NCI-H1048 (cell line): ENCODE measurements around the gene RAI14.

ENCODE experiments used
- DNase-seq: peaks from one replicate; lab custom pipeline; 2025; lab: John Stamatoyannopoulos, UW

The RAI14 gene

GRCh38 chr5:34677428-34677827 is 21.3 kb downstream of the RAI14 start:
- no peak for DNase-seq

GRCh38 chr5:34680896-34681295 is 24.8 kb downstream of the RAI14 start:
- DNase-seq = no peak

GRCh38 chr5:34682926-34683623 is 26.9 kb downstream of the RAI14 start:
- no peak for DNase-seq

- no peak for DNase-seq
Observed at GRCh38 chr5:34684281-34684979, 28.3 kb downstream of the RAI14 start.

- DNase-seq = no peak
Observed at GRCh38 chr5:34684980-34685352, 28.8 kb downstream of the RAI14 start.

- DNase-seq = no peak
Observed at GRCh38 chr5:34685485-34686165, 29.5 kb downstream of the RAI14 start.

GRCh38 chr5:34686762-34687268 is 30.7 kb downstream of the RAI14 start:
- no peak for DNase-seq

- DNase-seq = no peak
Observed at GRCh38 chr5:34687269-34688011, 31.3 kb downstream of the RAI14 start.

- DNase-seq = no peak
Observed at GRCh38 chr5:34688015-34688810, 32.1 kb downstream of the RAI14 start.

- no peak for DNase-seq
Observed at GRCh38 chr5:34690301-34690700, 34.2 kb downstream of the RAI14 start.

- DNase-seq = no peak
Observed at GRCh38 chr5:34690898-34691297, 34.8 kb downstream of the RAI14 start.

GRCh38 chr5:34691326-34691725 is 35.2 kb downstream of the RAI14 start:
- DNase-seq = no peak

- no peak for DNase-seq
Observed at GRCh38 chr5:34692786-34693185, 36.7 kb downstream of the RAI14 start.

GRCh38 chr5:34694012-34694411 is 37.9 kb downstream of the RAI14 start:
- no peak for DNase-seq

- no peak for DNase-seq
Observed at GRCh38 chr5:34694685-34695084, 38.6 kb downstream of the RAI14 start.

GRCh38 chr5:34695275-34696027 is 39.3 kb downstream of the RAI14 start:
- DNase-seq = no peak

- no peak for DNase-seq
Observed at GRCh38 chr5:34697308-34698108, 41.4 kb downstream of the RAI14 start.

- no peak for DNase-seq
Observed at GRCh38 chr5:34698109-34698419, 41.9 kb downstream of the RAI14 start.

- DNase-seq = no peak
Observed at GRCh38 chr5:34698754-34699153, 42.6 kb downstream of the RAI14 start.
